Measurements from ENCODE around the gene PISD.

Gene PISD

GRCh38 chr22:31652088-31652487 lies 9.9 kb downstream of the PISD start:
- DNase-seq = no peak

GRCh38 chr22:31651664-31652063 lies 10.4 kb downstream of the PISD start:
- no peak for DNase-seq

GRCh38 chr22:31650391-31650790 lies 11.6 kb downstream of the PISD start:
- DNase-seq = no peak

GRCh38 chr22:31647523-31648320 lies 14.3 kb downstream of the PISD start:
- DNase-seq = no peak

GRCh38 chr22:31647066-31647465 lies 14.9 kb downstream of the PISD start:
- no peak for DNase-seq

- DNase-seq = no peak
These were observed 15.6 kb downstream of the PISD start for GRCh38 chr22:31646186-31647019.

GRCh38 chr22:31639436-31640039 lies 22.5 kb downstream of the PISD start:
- DNase-seq = no peak

- DNase-seq = no peak
These were observed 24.0 kb downstream of the PISD start for GRCh38 chr22:31637891-31638618.

GRCh38 chr22:31637447-31637890 lies 24.5 kb downstream of the PISD start:
- no peak for DNase-seq

- no peak for DNase-seq
These were observed 26.2 kb downstream of the PISD start for GRCh38 chr22:31635638-31636306.

GRCh38 chr22:31631436-31631835 lies 30.6 kb downstream of the PISD start:
- no peak for DNase-seq

- DNase-seq = peak; percentile 31
These were observed 31.4 kb downstream of the PISD start for GRCh38 chr22:31630331-31631329.

GRCh38 chr22:31629741-31630184 lies 32.3 kb downstream of the PISD start:
- no peak for DNase-seq

- DNase-seq = no peak
These were observed 32.9 kb downstream of the PISD start for GRCh38 chr22:31628969-31629708.

GRCh38 chr22:31628362-31628761 lies 33.7 kb downstream of the PISD start:
- DNase-seq = no peak

GRCh38 chr22:31627223-31627731 lies 34.7 kb downstream of the PISD start:
- DNase-seq = no peak

GRCh38 chr22:31626427-31627150 lies 35.4 kb downstream of the PISD start:
- no peak for DNase-seq

- no peak for DNase-seq
These were observed 36.2 kb downstream of the PISD start for GRCh38 chr22:31625661-31626426.

Measured in DMS79 treated with DMSO at 0.1 percent for 48 hours (cell line).